Lower leg skin (tissue), 4 donors: Measurements from ENCODE around the gene POLR1D. TPM values are rescaled to one million over a fixed set of nuclear protein-coding genes. Genes with fewer than 3 reads are reported as not detected.

Source experiments
- DNase-seq, 2 donors: peaks; one replicate each; pipeline ENCODE4 v3.0.0-alpha.2; 2019; ENCODE audit warnings: low spot score in 2 of 2
- H3K4me3 ChIP-seq: fragments of 200-600 bp; sonication (generic); 2 replicates; pipeline ENCODE4 v1.5.1; 2017; ENCODE audit warnings: mild to moderate bottlenecking, low read depth; ENCODE audit not compliant: poor library complexity, severe bottlenecking
- POLR2A ChIP-seq, 2 donors: fragments of 450-650 bp; IDR thresholded peaks; one replicate each; pipeline ENCODE4 v1.6.1; 2016 to 2017; ENCODE audit warnings: antibody characterized with exemption in 2 of 2, mild to moderate bottlenecking in 1 of 2, moderate library complexity in 1 of 2
- WGBS, 2 donors: methylation state at CpG; one replicate each; pipeline ENCODE4 v1.1.5; 2018; 5-methylcytosine and 5-hydroxymethylcytosine counted together
- intact Hi-C: fragments of 100-400 bp; cut with DNase I; formaldehyde crosslinking; loops from one replicate; pipeline ENCODE4 v1.15.0; 2023; ENCODE audit warnings: low total_unique reads
- total RNA-seq, 4 donors: library from RNA; depleted of rRNA; stranded (reverse); fragments of >200 nt; gene quantifications; one replicate each; pipeline ENCODE4 v1.1.0, GENCODE V29; 2016
- TF ChIP-seq, protein P1 (sequence below), 3 donors: fragments of 450-650 bp; IDR thresholded peaks; one replicate each; pipeline ENCODE4 v1.5.1; 2016; ENCODE audit warnings: antibody characterized with exemption in 3 of 3, mild to moderate bottlenecking in 3 of 3, moderate library complexity in 2 of 3

The POLR1D gene
- total RNA-seq, 4 donors from 2014 or later, result 130 to 280 (median 214) TPM

DNA sequence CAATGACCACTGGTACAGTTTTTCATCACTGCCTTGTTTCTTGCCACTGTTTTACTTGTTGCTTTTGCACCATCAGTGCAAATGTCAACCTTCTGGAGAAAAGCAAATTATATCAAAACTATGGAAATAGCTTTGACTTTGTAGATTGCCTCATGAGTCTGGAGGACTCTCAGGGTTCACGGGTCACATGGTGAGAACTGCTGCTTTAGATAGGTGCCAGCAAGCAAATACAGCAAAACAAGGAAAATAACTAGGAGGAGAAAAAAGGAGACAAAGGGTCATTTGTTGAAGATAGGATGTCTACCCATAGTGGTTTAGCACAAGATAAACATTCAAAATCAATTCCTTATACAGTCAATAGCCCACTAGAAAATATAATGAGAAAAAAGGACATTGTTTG, 33.1 kb downstream of the POLR1D start:
- WGBS, 2 donors, result 91 to 100% methylated on average over 1 of the region's 1 CpG
- no peak overlapping the region for H3K4me3 ChIP-seq
- no peak for TF ChIP-seq POLR2A (IDR thresholded peaks at IDR 0.05)
- TF ChIP-seq, protein P1, sequence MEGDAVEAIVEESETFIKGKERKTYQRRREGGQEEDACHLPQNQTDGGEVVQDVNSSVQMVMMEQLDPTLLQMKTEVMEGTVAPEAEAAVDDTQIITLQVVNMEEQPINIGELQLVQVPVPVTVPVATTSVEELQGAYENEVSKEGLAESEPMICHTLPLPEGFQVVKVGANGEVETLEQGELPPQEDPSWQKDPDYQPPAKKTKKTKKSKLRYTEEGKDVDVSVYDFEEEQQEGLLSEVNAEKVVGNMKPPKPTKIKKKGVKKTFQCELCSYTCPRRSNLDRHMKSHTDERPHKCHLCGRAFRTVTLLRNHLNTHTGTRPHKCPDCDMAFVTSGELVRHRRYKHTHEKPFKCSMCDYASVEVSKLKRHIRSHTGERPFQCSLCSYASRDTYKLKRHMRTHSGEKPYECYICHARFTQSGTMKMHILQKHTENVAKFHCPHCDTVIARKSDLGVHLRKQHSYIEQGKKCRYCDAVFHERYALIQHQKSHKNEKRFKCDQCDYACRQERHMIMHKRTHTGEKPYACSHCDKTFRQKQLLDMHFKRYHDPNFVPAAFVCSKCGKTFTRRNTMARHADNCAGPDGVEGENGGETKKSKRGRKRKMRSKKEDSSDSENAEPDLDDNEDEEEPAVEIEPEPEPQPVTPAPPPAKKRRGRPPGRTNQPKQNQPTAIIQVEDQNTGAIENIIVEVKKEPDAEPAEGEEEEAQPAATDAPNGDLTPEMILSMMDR (IDR thresholded peaks at IDR 0.05), result no peak
- intact Hi-C loops, result no loop called here
- no peak for DNase-seq

GRCh38 chr13:27657724-27658123, 36.0 kb downstream of the POLR1D start:
- 70 to 78% methylated on average over 2 of the region's 2 CpGs for WGBS, 2 donors
- DNase-seq, result no peak
- TF ChIP-seq, protein P1 (IDR thresholded peaks at IDR 0.05), result no peak
- H3K4me3 ChIP-seq, result no peak overlapping the region
- intact Hi-C loops, result no loop called here

- no peak for DNase-seq
- intact Hi-C loops, result no loop called here
- H3K4me3 ChIP-seq, result no peak overlapping the region
- TF ChIP-seq, protein P1 (IDR thresholded peaks at IDR 0.05), result no peak
- TF ChIP-seq POLR2A (IDR thresholded peaks at IDR 0.05), result no peak
Measured at GRCh38 chr13:27658546-27658945, 36.9 kb downstream of the POLR1D start.

DNA sequence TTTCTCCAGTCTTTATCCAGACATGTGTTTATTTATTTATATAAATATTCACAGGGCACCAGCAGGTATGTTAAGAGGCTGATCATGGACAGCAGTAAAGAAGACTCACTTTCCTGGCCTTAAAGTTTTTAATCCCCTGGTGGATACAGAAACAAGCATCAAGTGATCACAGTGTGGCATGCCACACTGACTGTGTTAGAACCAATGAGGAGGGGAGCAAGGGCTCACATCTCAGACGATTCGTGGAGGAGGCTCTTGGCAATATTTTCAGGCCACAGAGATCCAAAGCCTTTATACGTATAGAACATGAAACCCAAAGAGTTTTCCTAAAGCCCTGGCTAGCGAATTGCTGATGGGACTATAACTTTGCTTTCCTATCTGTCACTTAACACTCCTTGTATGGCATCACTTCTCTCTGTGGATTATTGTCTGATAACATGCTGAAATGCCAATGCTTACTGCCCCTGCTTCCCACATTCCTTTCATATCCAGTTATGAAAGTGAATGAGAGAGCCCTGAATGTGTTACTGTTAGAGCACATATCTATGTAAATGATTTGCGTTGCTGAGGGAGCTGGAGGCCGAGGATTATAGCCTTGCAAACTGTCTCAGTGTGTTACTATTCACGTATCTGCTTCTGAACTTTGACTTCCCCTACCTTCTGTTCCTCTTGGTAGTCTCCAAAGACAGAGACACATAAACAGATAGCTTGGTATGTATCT, 37.6 kb downstream of the POLR1D start:
- DNase-seq, result no peak
- H3K4me3 ChIP-seq, result no peak overlapping the region
- no peak for TF ChIP-seq POLR2A (IDR thresholded peaks at IDR 0.05)
- TF ChIP-seq, protein P1 (IDR thresholded peaks at IDR 0.05), result no peak
- 59 to 68% methylated on average over 7 of the region's 7 CpGs for WGBS, 2 donors
- intact Hi-C loops, result no loop called here

DNA sequence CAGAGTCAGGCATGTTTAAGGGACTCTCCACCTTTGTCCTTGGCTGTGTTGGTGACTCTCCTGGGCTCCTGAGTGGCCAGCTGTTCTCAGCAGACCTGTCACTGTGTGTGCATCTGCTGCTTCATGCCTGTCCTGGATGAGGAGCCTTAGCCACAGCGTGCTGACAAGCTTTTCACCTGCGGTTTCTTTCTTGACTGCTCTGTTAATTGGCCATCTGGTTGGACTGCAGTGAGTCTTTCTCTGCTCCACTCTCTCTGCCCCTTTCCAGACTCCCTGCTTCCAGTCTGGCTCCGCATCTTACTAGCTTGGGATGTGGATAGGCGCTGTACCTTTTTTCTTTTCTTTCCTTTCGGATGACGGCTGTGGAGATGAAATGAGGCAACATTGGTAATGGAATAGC, 38.8 kb downstream of the POLR1D start:
- no peak for DNase-seq
- H3K4me3 ChIP-seq, result no peak overlapping the region
- no peak for TF ChIP-seq POLR2A (IDR thresholded peaks at IDR 0.05)
- TF ChIP-seq, protein P1 (IDR thresholded peaks at IDR 0.05), result no peak
- WGBS, 2 donors, result 91 to 95% methylated on average over 6 of the region's 6 CpGs
- intact Hi-C loops, result no loop called here

- intact Hi-C loops, result no loop called here
- TF ChIP-seq POLR2A (IDR thresholded peaks at IDR 0.05), result no peak
- TF ChIP-seq, protein P1 (IDR thresholded peaks at IDR 0.05), result no peak
- no peak for DNase-seq
- H3K4me3 ChIP-seq, result no peak overlapping the region
Measured at GRCh38 chr13:27661017-27661416, 39.3 kb downstream of the POLR1D start.
